ENCODE data around the gene SLC25A23. TPM values are rescaled to one million over a fixed set of nuclear protein-coding genes. Genes with fewer than 3 reads are reported as not detected.

The SLC25A23 gene
- total and polyA plus RNA-seq, 7 donors = 15.0 to 91.8 (median 49.4) TPM

DNA sequence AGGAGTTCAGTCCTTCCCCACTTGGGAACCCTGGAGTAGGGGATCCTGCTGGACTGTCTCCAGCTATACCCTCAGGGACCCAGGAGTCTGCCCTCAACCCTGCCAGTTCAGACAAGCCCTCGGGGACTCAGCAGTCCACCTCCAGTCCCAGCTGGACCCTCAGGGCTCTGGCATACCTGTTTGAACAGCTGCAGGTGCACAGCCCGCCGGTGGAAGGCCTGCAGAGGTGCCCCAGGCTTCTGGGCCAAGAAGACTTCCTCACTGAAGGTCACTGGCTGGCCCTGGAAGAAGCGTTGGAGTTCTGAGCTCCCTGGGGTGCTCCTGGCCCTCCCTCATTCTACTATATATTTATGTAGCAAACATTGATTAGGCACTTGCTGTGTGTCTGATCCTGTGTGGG, 13.1 kb upstream of the SLC25A23 start:
- no peaks in the 10 kb centered on the region for H3K9me3 ChIP-seq
- no peak overlapping the region for H3K27ac ChIP-seq
- intact Hi-C loops (cut with DNase I) = no loop called here
- WGBS, 3 donors = 56 to 65% (median 59%) methylated on average over 4 of the region's 4 CpGs
- H3K4me3 ChIP-seq = no peak overlapping the region
- ATAC-seq = no peak
- H3K27me3 ChIP-seq (ENCODE audit: insufficient read depth in 3 of 3, low read length in 2 of 3) = peaks cover 0 to 44% (median 18%) of the 10 kb centered on the region in 3 donors
- TF ChIP-seq, protein P1, sequence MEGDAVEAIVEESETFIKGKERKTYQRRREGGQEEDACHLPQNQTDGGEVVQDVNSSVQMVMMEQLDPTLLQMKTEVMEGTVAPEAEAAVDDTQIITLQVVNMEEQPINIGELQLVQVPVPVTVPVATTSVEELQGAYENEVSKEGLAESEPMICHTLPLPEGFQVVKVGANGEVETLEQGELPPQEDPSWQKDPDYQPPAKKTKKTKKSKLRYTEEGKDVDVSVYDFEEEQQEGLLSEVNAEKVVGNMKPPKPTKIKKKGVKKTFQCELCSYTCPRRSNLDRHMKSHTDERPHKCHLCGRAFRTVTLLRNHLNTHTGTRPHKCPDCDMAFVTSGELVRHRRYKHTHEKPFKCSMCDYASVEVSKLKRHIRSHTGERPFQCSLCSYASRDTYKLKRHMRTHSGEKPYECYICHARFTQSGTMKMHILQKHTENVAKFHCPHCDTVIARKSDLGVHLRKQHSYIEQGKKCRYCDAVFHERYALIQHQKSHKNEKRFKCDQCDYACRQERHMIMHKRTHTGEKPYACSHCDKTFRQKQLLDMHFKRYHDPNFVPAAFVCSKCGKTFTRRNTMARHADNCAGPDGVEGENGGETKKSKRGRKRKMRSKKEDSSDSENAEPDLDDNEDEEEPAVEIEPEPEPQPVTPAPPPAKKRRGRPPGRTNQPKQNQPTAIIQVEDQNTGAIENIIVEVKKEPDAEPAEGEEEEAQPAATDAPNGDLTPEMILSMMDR (IDR thresholded peaks at IDR 0.05) = no peak
- no peaks in the 10 kb centered on the region for H3K36me3 ChIP-seq (ENCODE audit: insufficient read depth in 1 of 2, low read depth in 1 of 2)
- DNase-seq = no peak
- H3K4me1 ChIP-seq = no peaks in the 10 kb centered on the region

DNA sequence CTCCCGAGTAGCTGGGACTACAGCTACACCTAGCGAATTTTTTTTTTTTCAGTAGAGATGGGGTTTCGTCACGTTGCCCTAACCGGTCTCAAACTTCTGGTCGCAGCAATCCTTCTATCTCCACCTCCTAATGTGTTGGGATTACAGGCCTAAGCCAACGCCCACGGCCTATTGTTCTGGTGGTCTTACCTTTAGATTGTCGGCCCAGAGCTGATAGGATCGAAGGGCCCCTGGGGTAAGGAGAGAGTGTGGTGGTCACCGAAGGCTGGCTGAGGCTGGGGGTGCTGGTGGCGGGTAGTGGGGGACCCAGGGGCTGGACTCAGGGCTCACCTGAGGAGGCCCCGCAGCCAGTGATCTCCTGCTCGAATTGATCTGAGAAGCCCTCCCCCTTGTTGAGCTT, 11.5 kb upstream of the SLC25A23 start:
- 74 to 84% (median 74%) methylated on average over 14 of the region's 14 CpGs for WGBS, 3 donors
- TF ChIP-seq, protein P1 (IDR thresholded peaks at IDR 0.05) = no peak
- Histone ChIP-seq H3K4me3 (no peak overlapping the region), H3K4me1 (no peaks in the 10 kb centered on the region), H3K36me3 (ENCODE audit: insufficient read depth in 1 of 2, low read depth in 1 of 2) (no peaks in the 10 kb centered on the region), H3K9me3 (no peaks in the 10 kb centered on the region), H3K27ac (no peak overlapping the region), H3K27me3 (ENCODE audit: insufficient read depth in 3 of 3, low read length in 2 of 3) (peaks cover 0 to 35% (median 18%) of the 10 kb centered on the region in 3 donors)
- DNase-seq (no peak), ATAC-seq (no peak)
- intact Hi-C loops (cut with DNase I) = no loop called here

DNA sequence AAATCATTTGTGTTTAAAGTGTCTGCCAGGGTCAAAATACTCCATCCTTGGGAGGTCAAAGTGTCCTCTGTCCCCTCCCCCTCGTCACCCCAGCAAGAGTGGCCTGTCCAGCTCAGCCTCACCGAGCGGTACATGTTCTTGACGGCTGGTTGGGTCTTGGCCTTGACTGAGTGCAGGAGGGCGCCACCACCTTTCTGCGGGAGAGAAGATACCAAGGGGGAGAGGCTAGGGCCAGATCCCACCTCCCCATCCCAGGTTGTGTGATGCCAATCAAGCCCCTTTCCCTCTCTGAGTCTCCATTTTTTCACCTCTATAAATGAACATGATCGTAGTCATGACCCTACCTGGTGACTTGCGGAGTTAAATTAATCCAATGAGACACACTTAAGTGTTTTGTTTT, 10.6 kb upstream of the SLC25A23 start:
- H3K9me3 ChIP-seq = no peaks in the 10 kb centered on the region
- DNase-seq (no peak), ATAC-seq (no peak)
- TF ChIP-seq, protein P1 (IDR thresholded peaks at IDR 0.05) = no peak
- H3K4me3 ChIP-seq = no peak overlapping the region
- H3K27ac ChIP-seq = no peak overlapping the region
- peaks cover 0 to 30% (median 13%) of the 10 kb centered on the region in 3 donors for H3K27me3 ChIP-seq (ENCODE audit: insufficient read depth in 3 of 3, low read length in 2 of 3)
- 59 to 68% (median 63%) methylated on average over 8 of the region's 8 CpGs for WGBS, 3 donors
- H3K36me3 ChIP-seq (ENCODE audit: insufficient read depth in 1 of 2, low read depth in 1 of 2) = no peaks in the 10 kb centered on the region
- intact Hi-C loops (cut with DNase I) = no loop called here
- H3K4me1 ChIP-seq = no peaks in the 10 kb centered on the region

DNA sequence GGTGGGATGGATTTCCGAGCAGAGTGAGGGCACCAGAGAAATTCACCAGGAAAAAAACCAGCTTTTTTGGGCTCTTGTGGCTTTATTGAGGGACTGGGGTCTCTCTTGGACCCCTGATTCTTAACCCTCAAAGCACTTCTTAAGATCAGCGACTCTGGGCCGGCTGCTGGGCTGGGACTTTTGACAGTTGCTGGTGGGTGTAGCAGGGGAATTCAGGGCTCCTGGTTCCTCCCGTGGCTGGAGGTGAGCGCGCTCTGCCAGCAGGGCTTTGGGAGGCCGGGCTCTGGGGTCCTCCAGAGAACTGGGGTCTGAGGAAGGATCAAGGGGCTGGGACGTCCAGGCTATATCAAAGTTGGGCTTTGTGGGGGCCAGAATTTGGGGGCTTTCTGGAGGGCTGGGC, 7.8 kb upstream of the SLC25A23 start:
- H3K27me3 ChIP-seq (ENCODE audit: insufficient read depth in 3 of 3, low read length in 2 of 3) = peaks cover 0 to 39% (median 16%) of the 10 kb centered on the region in 3 donors
- H3K4me1 ChIP-seq = no peaks in the 10 kb centered on the region

More for the DNA sequence above, 7.8 kb upstream of the SLC25A23 start:
- DNase-seq (no peak), ATAC-seq (no peak)
- no peak overlapping the region for H3K4me3 ChIP-seq
- intact Hi-C loops (cut with DNase I) = no loop called here
- no peak overlapping the region for H3K27ac ChIP-seq
- TF ChIP-seq, protein P1 (IDR thresholded peaks at IDR 0.05) = no peak
- 59 to 67% (median 61%) methylated on average over 8 of the region's 8 CpGs for WGBS, 3 donors
- no peaks in the 10 kb centered on the region for H3K36me3 ChIP-seq (ENCODE audit: insufficient read depth in 1 of 2, low read depth in 1 of 2)
- no peaks in the 10 kb centered on the region for H3K9me3 ChIP-seq

Measured in psoas muscle (tissue), 8 donors.